ENCODE data around the gene MPZL3.

- no peak for TF ChIP-seq POLR2AphosphoS5 (IDR thresholded peaks at IDR 0.05; ENCODE audit: borderline replicate concordance, low read depth, low read length)
- no peak for TF ChIP-seq EZH2 (IDR thresholded peaks at IDR 0.05)
These were observed 50.2 kb downstream of the MPZL3 start for GRCh38 chr11:118201966-118202365.

Data from SK-N-MC (cell line).